ENCODE data around the gene CHKB.
A peak's percentile ranks its signal among the peaks of the same experiment; 100 is the strongest.
"Not testable (repeated sequence)": the region's sequence is repeated elsewhere in the genome, so short reads cannot be mapped to it uniquely, and the experiment has no call there.

CHKB gene

GRCh38 chr22:50582493-50583293, at the start of gene CHKB:
Gene CHKB, minus strand, starts transcription at chr22:50582849. Its CDS starts 68 bp downstream, at chr22:50582781.
- peak; percentile 87 for DNase-seq

DNA sequence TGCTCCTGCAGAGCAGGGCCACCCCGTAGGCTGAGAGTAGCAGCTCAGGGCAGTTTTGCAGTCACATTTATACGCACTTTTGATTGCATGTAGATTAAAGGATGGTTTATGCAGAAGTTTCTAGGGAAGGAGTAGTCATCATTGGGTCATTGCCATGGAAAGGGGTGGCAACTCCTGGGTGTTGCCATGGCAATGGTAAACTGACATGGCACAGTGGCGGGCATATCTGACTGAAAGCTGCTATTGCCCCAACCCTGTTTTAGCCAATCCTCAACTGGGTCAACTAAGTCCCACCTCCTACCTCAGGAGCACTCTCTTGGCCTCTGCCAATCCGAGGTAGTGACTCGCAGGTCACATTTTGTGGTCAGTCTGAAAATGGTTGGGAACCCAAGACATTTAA, 47.7 kb upstream of the CHKB start:
- DNase-seq: no peak

DNA sequence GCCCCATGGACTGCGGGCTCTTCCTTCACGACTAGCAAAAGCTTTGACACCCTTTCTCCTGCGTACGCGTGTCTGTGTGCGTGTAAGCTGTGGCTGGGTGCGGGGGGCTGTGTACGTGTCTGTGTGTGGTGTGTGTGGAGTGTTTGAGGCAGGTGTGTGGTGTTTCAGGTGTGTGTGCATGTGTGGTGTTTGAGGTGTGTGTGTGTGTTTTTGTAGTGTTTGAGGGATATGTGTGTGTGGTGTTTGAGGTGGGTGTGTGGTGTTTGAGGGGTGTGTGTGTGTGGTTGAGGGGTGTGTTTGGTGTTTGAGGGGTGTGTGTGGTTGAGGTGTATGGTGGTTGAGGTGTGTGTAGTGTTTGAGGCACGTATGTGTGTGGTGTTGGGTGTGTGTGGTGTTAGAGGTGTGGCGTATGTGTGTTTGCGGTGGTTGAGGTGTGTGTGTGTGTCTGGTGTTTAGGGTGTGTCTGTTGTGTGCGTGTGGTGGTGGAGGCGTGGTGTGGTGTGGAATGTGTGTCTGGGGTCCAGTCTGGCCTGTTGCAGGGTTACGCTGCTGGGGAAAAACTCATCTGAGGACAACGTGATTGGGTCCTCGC, 46.0 kb upstream of the CHKB start:
- no peak for DNase-seq

- peak; percentile 16 for DNase-seq
These were observed 45.2 kb upstream of the CHKB start, which contains the start of gene ARSA for GRCh38 chr22:50627642-50628542. Gene ARSA, minus strand, starts transcription at chr22:50628152. Its CDS starts 373 bp downstream, at chr22:50627779.

GRCh38 chr22:50626850-50627641, 44.4 kb upstream of the CHKB start:
- DNase-seq: no peak

GRCh38 chr22:50626314-50626849, 43.7 kb upstream of the CHKB start:
- no peak for DNase-seq

DNA sequence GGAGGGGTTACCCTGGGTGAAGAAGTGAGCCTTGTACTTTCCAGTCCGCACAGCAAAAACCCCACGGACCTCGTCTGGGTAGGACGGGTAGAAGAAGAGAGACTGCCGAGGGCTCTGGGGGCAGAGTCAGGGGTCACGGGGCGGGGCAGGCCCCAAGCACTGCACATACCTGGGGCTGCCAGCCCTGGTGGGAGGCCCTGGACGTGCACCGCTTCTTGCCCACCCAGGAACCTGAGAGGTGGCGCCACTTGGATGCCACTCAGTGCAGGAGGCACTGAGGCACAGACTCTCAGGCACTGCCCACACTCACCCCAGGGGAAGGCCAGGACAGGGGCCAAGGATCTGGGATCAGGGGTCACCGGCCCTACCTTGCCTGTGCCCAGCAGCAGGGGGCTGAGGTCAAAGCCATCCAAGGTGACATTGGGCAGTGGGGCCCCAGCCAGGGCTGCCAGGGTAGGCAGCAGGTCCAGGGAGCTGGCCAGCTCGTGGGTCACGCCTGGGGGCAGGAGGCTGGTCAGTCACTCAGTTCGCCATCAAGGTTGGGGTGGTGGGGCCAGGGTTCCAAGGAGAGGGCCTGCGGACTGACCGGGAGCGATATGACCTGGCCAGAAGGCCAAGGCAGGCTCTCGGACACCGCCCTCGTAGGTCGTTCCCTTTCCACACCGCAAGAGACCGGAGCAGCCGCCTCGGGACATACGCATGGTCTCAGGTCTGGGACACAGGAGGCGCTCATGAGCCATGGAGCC, 43.1 kb upstream of the CHKB start:
- DNase-seq: no peak

DNA sequence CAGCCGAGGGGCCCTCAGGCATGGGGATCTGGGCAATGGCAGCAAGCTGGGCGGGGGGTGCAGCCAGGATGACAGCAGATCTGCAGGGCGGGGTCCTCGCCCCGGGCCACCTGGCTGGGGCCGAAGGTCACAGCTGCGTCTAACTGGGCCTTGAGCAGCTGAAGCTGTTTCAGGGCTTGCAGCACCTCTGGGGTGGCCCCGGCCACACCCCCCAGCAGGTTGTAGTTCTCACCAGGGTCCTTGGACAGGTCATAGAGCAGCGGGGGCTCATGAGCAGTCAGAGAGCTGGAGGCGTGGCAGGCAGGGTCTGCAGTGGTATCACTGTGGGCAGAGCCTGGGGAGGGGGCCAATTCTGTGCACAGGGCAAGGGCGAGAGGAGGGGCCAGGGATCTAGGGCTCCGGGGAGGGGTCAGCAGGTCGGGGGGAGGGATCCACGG, 42.5 kb upstream of the CHKB start:
- no peak for DNase-seq

- DNase-seq: no peak
These were observed 41.9 kb upstream of the CHKB start for GRCh38 chr22:50624347-50625130.

GRCh38 chr22:50622723-50623327, 40.2 kb upstream of the CHKB start:
- peak; percentile 73 for DNase-seq

DNA sequence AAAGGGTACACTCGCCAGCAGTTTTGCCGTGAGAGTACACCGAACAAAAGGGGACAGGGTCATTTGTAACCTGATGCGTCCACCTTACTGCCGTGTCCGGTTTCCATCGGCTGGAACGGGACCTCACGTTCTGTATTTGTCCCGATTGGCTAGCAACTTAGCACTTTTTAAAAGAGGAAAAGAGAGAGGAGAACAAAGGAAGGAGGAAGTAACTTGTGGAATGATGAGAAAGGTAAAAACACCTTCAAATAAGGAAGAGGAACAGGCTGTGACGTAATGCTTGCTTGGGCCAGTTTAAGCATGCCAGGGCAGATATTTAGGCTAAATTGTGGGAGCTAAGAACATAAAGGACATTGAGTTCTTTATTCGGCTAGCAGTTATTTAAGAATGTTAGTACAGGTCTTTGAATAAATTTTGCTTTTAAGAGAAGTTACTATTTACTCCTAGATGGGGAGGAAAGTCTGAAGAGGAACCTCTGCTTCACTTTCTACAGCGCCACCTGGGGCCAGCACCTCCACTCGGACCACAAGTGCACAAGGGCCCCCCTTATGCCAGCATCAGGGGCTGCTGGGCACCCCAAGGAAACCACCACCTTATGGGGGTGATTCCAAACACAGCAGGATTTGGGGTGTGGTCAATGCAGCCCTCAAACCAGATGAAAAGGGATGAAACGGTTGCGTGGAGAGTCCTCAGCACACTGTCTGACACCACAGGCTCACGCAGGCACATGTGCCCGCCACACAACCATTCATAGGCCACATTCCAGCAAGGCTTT, 39.5 kb upstream of the CHKB start:
- DNase-seq: peak; percentile 4

- DNase-seq: no peak
These were observed 38.8 kb upstream of the CHKB start for GRCh38 chr22:50621356-50621880.

- peak; percentile 58 for DNase-seq
These were observed 38.1 kb upstream of the CHKB start for GRCh38 chr22:50620593-50621355.

- not testable (repeated sequence) for DNase-seq
These were observed 31.6 kb upstream of the CHKB start for GRCh38 chr22:50614296-50614695.

DNA sequence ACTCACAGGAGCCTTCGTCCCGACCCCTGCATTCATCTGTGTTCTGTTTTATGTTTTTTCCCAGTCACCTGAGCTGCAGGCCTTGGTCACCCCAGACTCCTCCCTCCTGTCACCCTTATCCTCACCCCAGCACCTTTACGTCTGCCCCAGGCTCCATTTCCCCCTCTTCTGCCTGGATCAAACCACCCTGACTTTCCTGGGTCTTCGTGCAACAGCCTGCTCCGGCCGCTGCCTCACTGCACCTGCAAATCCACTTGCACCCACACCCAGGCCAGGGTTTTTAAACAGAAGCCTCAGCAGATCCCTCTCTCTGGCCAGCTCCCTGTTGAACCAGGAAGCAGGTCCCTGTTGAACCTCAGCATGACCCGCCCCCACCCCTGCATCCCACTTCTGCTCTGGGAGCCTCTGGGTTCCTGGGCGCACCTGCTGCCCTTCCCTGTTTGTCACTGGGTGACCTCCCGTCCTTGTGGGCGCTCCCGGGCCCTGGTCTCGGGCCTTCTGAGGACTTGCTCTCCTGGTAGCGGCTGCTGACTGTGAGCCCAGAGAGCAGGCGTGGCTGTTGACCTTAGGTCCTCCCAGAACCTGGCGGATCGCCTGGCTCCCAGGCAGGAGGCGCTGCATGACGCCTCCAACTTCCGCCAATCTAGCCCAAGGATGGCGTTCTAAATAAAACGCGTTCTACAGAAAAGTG, 30.8 kb upstream of the CHKB start:
- peak; percentile 70 for DNase-seq

GRCh38 chr22:50612528-50613221, 30.0 kb upstream of the CHKB start:
- peak; percentile 14 for DNase-seq

DNA sequence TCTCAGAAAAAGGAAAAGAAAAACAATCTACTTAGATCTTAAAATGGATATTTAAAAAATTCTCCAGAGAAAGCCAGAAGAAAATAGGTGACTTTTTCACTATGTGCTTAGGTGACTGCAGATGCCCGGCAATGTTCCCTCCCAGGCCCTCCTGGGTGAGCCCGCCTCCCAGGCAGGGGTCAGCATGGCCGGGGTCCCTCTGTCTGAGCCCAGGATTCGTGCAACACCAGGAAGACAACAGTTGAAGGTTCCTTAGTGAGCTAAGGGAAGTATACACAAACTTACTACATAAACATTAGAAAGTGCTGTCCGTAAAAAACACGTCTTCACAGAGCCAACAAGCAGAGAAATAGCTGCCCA, 29.5 kb upstream of the CHKB start:
- no peak for DNase-seq

Data from NCI-H2029 (cell line).